DMS 273 treated with DMSO at 0.1 percent for 48 hours (cell line): ENCODE data around the gene ASXL2.
"Not testable (repeated sequence)": the region's sequence is repeated elsewhere in the genome, so short reads cannot be mapped to it uniquely, and the experiment has no call there.

Experiments
- DNase-seq: peaks from one replicate; lab custom pipeline; 2025; lab: John Stamatoyannopoulos, UW

Gene ASXL2

GRCh38 chr2:25878361-25879132 lies at the start of gene ASXL2:
Gene ASXL2 (minus strand): TSS chr2:25878487. CDS start chr2:25878222, 265 bp downstream.
- peak; percentile 96 for DNase-seq

- DNase-seq = no peak
These were observed 48.9 kb upstream of the ASXL2 start for GRCh38 chr2:25926984-25927756.

- no peak for DNase-seq
These were observed 44.2 kb upstream of the ASXL2 start for GRCh38 chr2:25922501-25922900.

- no peak for DNase-seq
These were observed 42.6 kb upstream of the ASXL2 start for GRCh38 chr2:25920786-25921415.

- no peak for DNase-seq
These were observed 42.0 kb upstream of the ASXL2 start for GRCh38 chr2:25920336-25920735.

GRCh38 chr2:25917832-25918231 lies 39.5 kb upstream of the ASXL2 start:
- DNase-seq = no peak

GRCh38 chr2:25917411-25917810 lies 39.1 kb upstream of the ASXL2 start:
- not testable (repeated sequence) for DNase-seq

GRCh38 chr2:25915944-25916772 lies 37.9 kb upstream of the ASXL2 start:
- not testable (repeated sequence) for DNase-seq

GRCh38 chr2:25915411-25915810 lies 37.1 kb upstream of the ASXL2 start:
- not testable (repeated sequence) for DNase-seq

- DNase-seq = not testable (repeated sequence)
These were observed 35.3 kb upstream of the ASXL2 start for GRCh38 chr2:25913696-25913973.

GRCh38 chr2:25912851-25913695 lies 34.8 kb upstream of the ASXL2 start:
- no peak for DNase-seq

GRCh38 chr2:25909574-25909973 lies 31.3 kb upstream of the ASXL2 start:
- not testable (repeated sequence) for DNase-seq

GRCh38 chr2:25905126-25905525 lies 26.8 kb upstream of the ASXL2 start:
- DNase-seq = no peak

GRCh38 chr2:25903216-25903776 lies 25.0 kb upstream of the ASXL2 start:
- DNase-seq = no peak

- no peak for DNase-seq
These were observed 21.2 kb upstream of the ASXL2 start for GRCh38 chr2:25899404-25899970.

- DNase-seq = no peak
These were observed 19.2 kb upstream of the ASXL2 start for GRCh38 chr2:25897506-25897905.

- DNase-seq = not testable (repeated sequence)
These were observed 18.0 kb upstream of the ASXL2 start for GRCh38 chr2:25896308-25896707.

GRCh38 chr2:25895610-25896009 lies 17.3 kb upstream of the ASXL2 start:
- no peak for DNase-seq

GRCh38 chr2:25895018-25895417 lies 16.7 kb upstream of the ASXL2 start:
- no peak for DNase-seq

GRCh38 chr2:25894135-25894830 lies 16.0 kb upstream of the ASXL2 start:
- peak; percentile 79 for DNase-seq
